Left ventricle myocardium inferior (tissue), 1 donor: ENCODE data around the gene LEKR1. TPM values are rescaled to one million over a fixed set of nuclear protein-coding genes. Genes with fewer than 3 reads are reported as not detected.

Experiments
- DNase-seq: peaks from one replicate; pipeline ENCODE4 v3.0.0-alpha.2; 2020
- H3K27ac ChIP-seq: fragments of 200-600 bp; replicated peaks from 2 replicates; pipeline ENCODE4 v1.8.0; 2021
- H3K27me3 ChIP-seq: fragments of 200-600 bp; 2 replicates; pipeline ENCODE4 v1.8.0; 2021; ENCODE audit warnings: low read depth
- H3K36me3 ChIP-seq: fragments of 200-600 bp; 2 replicates; pipeline ENCODE4 v1.8.0; 2021
- H3K4me1 ChIP-seq: fragments of 200-600 bp; 2 replicates; pipeline ENCODE4 v1.8.0; 2021
- H3K4me3 ChIP-seq: fragments of 200-600 bp; 2 replicates; pipeline ENCODE4 v1.8.0; 2021; ENCODE audit warnings: mild to moderate bottlenecking, moderate library complexity
- H3K9me3 ChIP-seq: fragments of 200-600 bp; replicated peaks from 2 replicates; pipeline ENCODE4 v1.8.0; 2021
- intact Hi-C: fragments of 100-400 bp; cut with micrococcal nuclease; formaldehyde crosslinking; loops from one replicate; pipeline ENCODE4 v1.11.0; 2022
- total RNA-seq: library from RNA; stranded (reverse); fragmentation: NEBNext Ultra II Directional; extraction: Animal tissue kit (Norgen Biotek cat#: 25700); gene quantifications from one replicate; pipeline ENCODE4 v1.2.1, GENCODE V29; 2021
- TF ChIP-seq, protein P1 (sequence below): fragments of 200-600 bp; IDR thresholded peaks from 2 replicates; pipeline ENCODE4 v1.8.0; 2021; ENCODE audit warnings: antibody characterized with exemption, mild to moderate bottlenecking, borderline replicate concordance
- donor health status: DM: no; HTN: yes; CAD: no; lungs with severe emphysema.

Gene LEKR1
- total RNA-seq, 1 donor from 2014 or later = 0.71 TPM

GRCh38 chr3:157092230-157092629 is 266.1 kb downstream of the LEKR1 start:
- Histone ChIP-seq H3K27ac (peak overlapping the region; percentile 100), H3K36me3 (no peaks in the 10 kb centered on the region), H3K9me3 (no peaks in the 10 kb centered on the region), H3K4me1 (peaks cover 72% of the 10 kb centered on the region), H3K27me3 (no peaks in the 10 kb centered on the region), H3K4me3 (peak overlapping the region; percentile 76)
- TF ChIP-seq, protein P1, sequence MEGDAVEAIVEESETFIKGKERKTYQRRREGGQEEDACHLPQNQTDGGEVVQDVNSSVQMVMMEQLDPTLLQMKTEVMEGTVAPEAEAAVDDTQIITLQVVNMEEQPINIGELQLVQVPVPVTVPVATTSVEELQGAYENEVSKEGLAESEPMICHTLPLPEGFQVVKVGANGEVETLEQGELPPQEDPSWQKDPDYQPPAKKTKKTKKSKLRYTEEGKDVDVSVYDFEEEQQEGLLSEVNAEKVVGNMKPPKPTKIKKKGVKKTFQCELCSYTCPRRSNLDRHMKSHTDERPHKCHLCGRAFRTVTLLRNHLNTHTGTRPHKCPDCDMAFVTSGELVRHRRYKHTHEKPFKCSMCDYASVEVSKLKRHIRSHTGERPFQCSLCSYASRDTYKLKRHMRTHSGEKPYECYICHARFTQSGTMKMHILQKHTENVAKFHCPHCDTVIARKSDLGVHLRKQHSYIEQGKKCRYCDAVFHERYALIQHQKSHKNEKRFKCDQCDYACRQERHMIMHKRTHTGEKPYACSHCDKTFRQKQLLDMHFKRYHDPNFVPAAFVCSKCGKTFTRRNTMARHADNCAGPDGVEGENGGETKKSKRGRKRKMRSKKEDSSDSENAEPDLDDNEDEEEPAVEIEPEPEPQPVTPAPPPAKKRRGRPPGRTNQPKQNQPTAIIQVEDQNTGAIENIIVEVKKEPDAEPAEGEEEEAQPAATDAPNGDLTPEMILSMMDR = no peak
- DNase-seq = no peak
- intact Hi-C loops = loop anchor here (5.0 kb wide), 1 partner anchor 35 kb away; no protein-coding TSS in a partner anchor

DNA sequence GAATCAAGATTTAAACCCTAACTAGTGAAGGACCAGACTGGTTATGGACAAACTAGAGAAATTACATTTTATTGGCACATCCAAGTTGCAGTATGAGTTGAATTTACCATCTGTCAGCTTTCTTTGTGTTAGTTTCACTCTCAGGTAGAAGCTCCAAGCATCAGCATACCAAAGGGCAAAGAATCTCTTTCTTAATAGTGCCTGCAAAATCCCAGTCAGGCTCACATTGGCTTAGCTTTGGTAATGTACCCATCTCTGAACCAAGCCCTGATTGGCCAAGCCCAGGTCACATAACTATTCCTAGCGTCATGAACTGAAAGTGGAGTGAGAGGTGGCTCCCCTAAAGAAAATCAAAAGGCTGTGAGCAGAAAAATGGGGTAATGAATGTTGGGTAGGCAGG is 266.9 kb downstream of the LEKR1 start:
- no peaks in the 10 kb centered on the region for H3K27me3 ChIP-seq
- no peaks in the 10 kb centered on the region for H3K36me3 ChIP-seq
- peak overlapping the region; percentile 100 for H3K27ac ChIP-seq
- no peak for DNase-seq
- TF ChIP-seq, protein P1 = no peak
- intact Hi-C loops = loop anchor here (5.0 kb wide), 1 partner anchor 34 kb away; no protein-coding TSS in a partner anchor
- no peaks in the 10 kb centered on the region for H3K9me3 ChIP-seq
- H3K4me1 ChIP-seq = peaks cover 72% of the 10 kb centered on the region
- H3K4me3 ChIP-seq = peak overlapping the region; percentile 76

DNA sequence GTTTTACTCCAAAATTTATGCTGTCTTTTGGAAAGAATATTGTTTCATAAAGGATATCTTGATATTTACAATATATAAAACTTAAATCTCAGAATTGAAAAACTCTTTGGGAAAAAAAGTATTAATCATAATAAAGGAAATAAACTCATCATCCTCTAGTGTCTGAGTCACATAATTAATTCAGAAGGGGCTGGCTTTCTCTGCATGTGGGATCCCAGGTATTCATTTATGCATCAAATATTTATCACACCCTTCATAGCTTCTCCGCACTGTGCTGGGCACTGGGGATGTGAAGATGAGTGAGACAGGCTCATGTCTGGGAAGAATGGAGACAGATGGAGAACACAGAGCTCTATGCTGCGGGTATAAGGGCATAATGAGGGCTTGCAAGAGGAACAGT is 268.1 kb downstream of the LEKR1 start:
- peaks cover 79% of the 10 kb centered on the region for H3K4me1 ChIP-seq
- intact Hi-C loops = loop anchor here (5.0 kb wide), 1 partner anchor 33 kb away; no protein-coding TSS in a partner anchor
- H3K4me3 ChIP-seq = peak overlapping the region; percentile 76

GRCh38 chr3:157094751-157095480 is 268.8 kb downstream of the LEKR1 start:
- Histone ChIP-seq H3K4me3 (peak overlapping the region; percentile 76), H3K36me3 (no peaks in the 10 kb centered on the region), H3K9me3 (no peaks in the 10 kb centered on the region), H3K27me3 (no peaks in the 10 kb centered on the region), H3K27ac (peak overlapping the region; percentile 100), H3K4me1 (peaks cover 79% of the 10 kb centered on the region)
- intact Hi-C loops = loop anchor here (5.0 kb wide), 1 partner anchor 32 kb away; no protein-coding TSS in a partner anchor
- DNase-seq = no peak
- TF ChIP-seq, protein P1 = no peak

More for the DNA sequence above, 268.1 kb downstream of the LEKR1 start:
- DNase-seq = no peak
- Histone ChIP-seq H3K36me3 (no peaks in the 10 kb centered on the region), H3K9me3 (no peaks in the 10 kb centered on the region), H3K27me3 (no peaks in the 10 kb centered on the region), H3K27ac (peak overlapping the region; percentile 100)
- TF ChIP-seq, protein P1 = no peak

Other genes starting within 250 kb of the LEKR1 start
- gene TIPARP, start 151.8 kb upstream of the LEKR1 start, total RNA-seq = 27.2 TPM